ENCODE data around the gene H2BK1. TPM values are rescaled to one million over a fixed set of nuclear protein-coding genes. Genes with fewer than 3 reads are reported as not detected.

H2BK1 gene
- total RNA-seq, 2 experiments from 2014 or later, result not detected

DNA sequence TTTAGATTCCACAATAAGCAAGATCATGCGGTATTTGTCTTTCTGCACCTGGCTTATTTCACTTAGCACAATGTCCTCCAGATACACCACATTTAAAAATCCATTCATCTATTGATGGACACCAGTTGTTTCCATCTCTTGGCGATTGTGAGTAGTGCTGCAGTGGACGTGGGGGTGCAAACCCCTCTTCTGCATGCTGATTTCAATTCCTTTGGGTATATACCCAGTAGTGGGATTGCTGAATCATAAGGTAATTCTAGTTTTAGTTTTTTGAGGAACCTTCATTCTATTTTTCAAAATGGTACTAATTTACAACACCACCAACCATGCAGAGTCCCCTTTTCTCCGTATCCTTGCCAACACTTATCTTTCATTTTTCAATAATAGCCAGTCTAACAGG lies 21.2 kb downstream of the H2BK1 start:
- no peaks in the 10 kb centered on the region for H3K36me3 Mint-ChIP-seq (ENCODE audit: low read depth)
- intact Hi-C loops (cut with DNase I, micrococcal nuclease), result no loop called here
- DNase-seq, result no peak
- no peak for ATAC-seq (ENCODE audit: poor library complexity)
- no peaks in the 10 kb centered on the region for H3K9me3 ChIP-seq (ENCODE audit: control insufficient read depth in 1 of 2, insufficient read depth in 1 of 2, low read length in 2 of 2)
- H3K4me1 Mint-ChIP-seq (ENCODE audit: low read depth), result no peaks in the 10 kb centered on the region
- peaks cover 4% of the 10 kb centered on the region for H3K4me1 ChIP-seq (ENCODE audit: insufficient read depth, low read length)
- TF ChIP-seq, protein P1, sequence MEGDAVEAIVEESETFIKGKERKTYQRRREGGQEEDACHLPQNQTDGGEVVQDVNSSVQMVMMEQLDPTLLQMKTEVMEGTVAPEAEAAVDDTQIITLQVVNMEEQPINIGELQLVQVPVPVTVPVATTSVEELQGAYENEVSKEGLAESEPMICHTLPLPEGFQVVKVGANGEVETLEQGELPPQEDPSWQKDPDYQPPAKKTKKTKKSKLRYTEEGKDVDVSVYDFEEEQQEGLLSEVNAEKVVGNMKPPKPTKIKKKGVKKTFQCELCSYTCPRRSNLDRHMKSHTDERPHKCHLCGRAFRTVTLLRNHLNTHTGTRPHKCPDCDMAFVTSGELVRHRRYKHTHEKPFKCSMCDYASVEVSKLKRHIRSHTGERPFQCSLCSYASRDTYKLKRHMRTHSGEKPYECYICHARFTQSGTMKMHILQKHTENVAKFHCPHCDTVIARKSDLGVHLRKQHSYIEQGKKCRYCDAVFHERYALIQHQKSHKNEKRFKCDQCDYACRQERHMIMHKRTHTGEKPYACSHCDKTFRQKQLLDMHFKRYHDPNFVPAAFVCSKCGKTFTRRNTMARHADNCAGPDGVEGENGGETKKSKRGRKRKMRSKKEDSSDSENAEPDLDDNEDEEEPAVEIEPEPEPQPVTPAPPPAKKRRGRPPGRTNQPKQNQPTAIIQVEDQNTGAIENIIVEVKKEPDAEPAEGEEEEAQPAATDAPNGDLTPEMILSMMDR (IDR thresholded peaks at IDR 0.05), result no peak
- no peak overlapping the region for H3K27ac ChIP-seq (ENCODE audit: low read depth in 1 of 2, low read length in 2 of 2)
- no peaks in the 10 kb centered on the region for H3K27me3 Mint-ChIP-seq
- peaks cover 0 to 2% of the 10 kb centered on the region in 2 experiments for H3K27me3 ChIP-seq (ENCODE audit: control insufficient read depth in 1 of 2, insufficient read depth in 2 of 2, low read length in 2 of 2)
- ChIA-PET CTCF (no interaction called here), POLR2A (no interaction called here)
- no peak overlapping the region for H3K4me3 ChIP-seq (ENCODE audit: low read length)
- H3K27ac Mint-ChIP-seq, result no peak overlapping the region
- H3K9me3 Mint-ChIP-seq, result no peaks in the 10 kb centered on the region
- H3K36me3 ChIP-seq (ENCODE audit: insufficient read depth, low read length), result no peaks in the 10 kb centered on the region
- H3K4me3 Mint-ChIP-seq, result no peak overlapping the region

DNA sequence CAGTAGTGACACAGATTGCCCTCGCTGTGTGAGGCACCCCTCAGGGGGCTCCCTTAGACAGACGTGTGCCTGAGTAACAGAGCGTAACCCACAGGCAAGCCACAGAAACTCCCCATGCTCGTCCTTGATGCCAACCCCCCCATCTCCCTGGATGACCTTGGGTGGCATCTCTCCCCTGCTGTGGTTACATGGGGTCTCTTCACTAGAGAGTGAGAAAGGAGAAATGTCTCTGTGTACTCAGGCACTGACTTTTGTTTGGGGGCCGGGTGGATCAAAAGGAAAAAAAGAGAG lies 22.1 kb downstream of the H2BK1 start:
- peaks cover 0 to 2% of the 10 kb centered on the region in 2 experiments for H3K27me3 ChIP-seq (ENCODE audit: control insufficient read depth in 1 of 2, insufficient read depth in 2 of 2, low read length in 2 of 2)
- Mint-ChIP-seq H3K36me3 (ENCODE audit: low read depth) (no peaks in the 10 kb centered on the region), H3K27me3 (no peaks in the 10 kb centered on the region), H3K27ac (no peak overlapping the region), H3K4me1 (ENCODE audit: low read depth) (no peaks in the 10 kb centered on the region), H3K9me3 (no peaks in the 10 kb centered on the region), H3K4me3 (no peak overlapping the region)
- H3K36me3 ChIP-seq (ENCODE audit: insufficient read depth, low read length), result no peaks in the 10 kb centered on the region
- H3K4me3 ChIP-seq (ENCODE audit: low read length), result no peak overlapping the region
- H3K4me1 ChIP-seq (ENCODE audit: insufficient read depth, low read length), result no peaks in the 10 kb centered on the region
- intact Hi-C loops (cut with DNase I, micrococcal nuclease), result no loop called here
- ATAC-seq (ENCODE audit: poor library complexity) (no peak), DNase-seq (no peak)
- H3K27ac ChIP-seq (ENCODE audit: low read depth in 1 of 2, low read length in 2 of 2), result no peak overlapping the region
- CTCF ChIA-PET, result no interaction called here
- H3K9me3 ChIP-seq (ENCODE audit: control insufficient read depth in 1 of 2, insufficient read depth in 1 of 2, low read length in 2 of 2), result no peaks in the 10 kb centered on the region
- POLR2A ChIA-PET, result no interaction called here
- TF ChIP-seq, protein P1 (IDR thresholded peaks at IDR 0.05), result no peak

DNA sequence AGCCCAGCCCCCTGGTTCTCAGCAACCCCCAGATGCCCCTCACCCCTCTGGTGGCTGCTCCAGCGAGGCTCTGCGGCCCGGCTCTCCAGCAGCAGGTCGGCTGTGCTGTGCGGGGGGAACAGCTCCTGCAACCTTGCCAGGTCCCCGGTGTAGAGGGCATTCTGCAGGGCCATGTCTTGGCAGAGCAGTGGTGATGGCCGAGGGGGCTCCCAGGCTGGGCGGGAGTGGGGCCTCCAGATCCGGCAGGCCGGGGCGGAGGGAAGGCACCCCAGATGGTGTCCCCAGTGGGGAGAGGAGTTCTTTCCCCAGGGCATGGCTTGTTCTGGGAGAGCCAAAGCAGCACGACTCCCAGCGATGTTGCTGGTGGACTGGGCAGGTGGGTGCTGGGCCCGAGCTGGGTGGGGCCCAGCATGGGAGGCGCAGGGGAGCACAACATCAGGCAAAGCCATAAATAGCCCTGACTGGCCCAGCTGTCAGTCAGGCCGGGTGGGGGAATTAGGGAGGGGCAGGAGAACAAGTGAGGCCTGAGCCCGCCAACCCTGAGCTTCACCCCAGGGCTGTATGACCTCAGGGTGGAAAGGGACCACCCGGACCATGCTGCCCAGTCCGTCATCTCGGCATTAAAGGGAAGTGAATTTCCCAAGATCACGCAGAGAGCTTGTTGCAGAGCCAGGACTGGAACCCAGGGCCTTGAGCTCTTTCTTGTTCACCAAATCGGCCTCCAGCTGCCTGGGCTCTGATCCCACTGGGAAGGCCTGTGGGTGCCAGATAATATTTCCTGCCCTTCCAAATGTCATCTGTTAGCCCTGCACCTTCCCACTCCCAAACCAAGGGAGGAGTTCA lies 22.7 kb downstream of the H2BK1 start:
- Mint-ChIP-seq H3K36me3 (ENCODE audit: low read depth) (no peaks in the 10 kb centered on the region), H3K4me1 (ENCODE audit: low read depth) (no peaks in the 10 kb centered on the region), H3K4me3 (no peak overlapping the region), H3K27me3 (no peaks in the 10 kb centered on the region), H3K27ac (no peak overlapping the region), H3K9me3 (no peaks in the 10 kb centered on the region)
- Histone ChIP-seq H3K4me3 (ENCODE audit: low read length) (no peak overlapping the region), H3K36me3 (ENCODE audit: insufficient read depth, low read length) (no peaks in the 10 kb centered on the region), H3K9me3 (ENCODE audit: control insufficient read depth in 1 of 2, insufficient read depth in 1 of 2, low read length in 2 of 2) (no peaks in the 10 kb centered on the region), H3K27me3 (ENCODE audit: control insufficient read depth in 1 of 2, insufficient read depth in 2 of 2, low read length in 2 of 2) (peaks cover 0 to 2% of the 10 kb centered on the region in 2 experiments), H3K4me1 (ENCODE audit: insufficient read depth, low read length) (no peaks in the 10 kb centered on the region), H3K27ac (ENCODE audit: low read depth in 1 of 2, low read length in 2 of 2) (no peak overlapping the region)
- TF ChIP-seq, protein P1 (IDR thresholded peaks at IDR 0.05), result no peak
- ChIA-PET CTCF (no interaction called here), POLR2A (no interaction called here)
- DNase-seq (no peak), ATAC-seq (ENCODE audit: poor library complexity) (no peak)
- intact Hi-C loops (cut with DNase I, micrococcal nuclease), result no loop called here

Measured in CD4-positive, alpha-beta T cell (primary cell).